ENCODE data around the gene BPIFB3. TPM values are rescaled to one million over a fixed set of nuclear protein-coding genes. Genes with fewer than 3 reads are reported as not detected.

BPIFB3 gene
- total RNA-seq, 4 donors from 2014 or later: not detected

DNA sequence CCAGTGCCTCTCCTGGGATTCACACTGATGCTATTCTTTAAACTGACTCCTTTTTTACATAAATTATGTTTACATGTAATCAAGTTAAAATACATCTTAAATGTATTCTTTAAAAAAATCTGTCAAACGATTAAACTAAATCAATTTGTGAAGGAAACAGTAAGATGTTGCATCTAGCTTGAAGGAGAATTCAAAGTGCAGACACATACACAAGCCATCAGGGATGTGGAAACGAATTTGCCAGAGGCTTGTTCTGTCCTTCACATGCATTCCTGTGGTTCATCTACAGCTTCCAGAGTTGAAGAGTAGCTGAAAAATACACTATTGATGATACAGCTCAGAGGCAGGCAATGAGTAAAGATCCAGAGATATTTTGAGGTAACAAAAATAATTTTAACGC, 7.3 kb upstream of the BPIFB3 start:
- H3K27me3 ChIP-seq: no peaks in the 10 kb centered on the region
- intact Hi-C loops (cut with DNase I): loop anchor here (10.0 kb wide), 1 partner anchor 78 kb away; no protein-coding TSS in a partner anchor

DNA sequence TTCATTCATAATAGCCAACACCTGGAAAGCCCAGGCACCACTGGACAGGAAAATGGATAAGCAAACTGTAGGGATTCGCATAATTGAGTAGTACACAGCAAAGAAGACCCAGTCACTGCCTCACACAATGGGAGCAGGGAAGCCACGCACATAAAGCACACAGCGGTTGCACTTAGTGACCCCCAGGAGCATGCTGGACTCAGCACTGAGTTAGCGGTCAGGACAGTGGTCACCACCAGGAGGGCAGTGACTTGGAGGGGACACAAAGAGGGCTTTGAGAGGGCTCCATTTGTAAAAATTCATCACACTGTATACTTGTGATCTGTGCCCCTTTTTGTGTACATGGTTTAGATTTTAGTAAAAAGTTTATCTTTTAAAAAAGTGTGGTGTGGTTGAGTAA, 2.4 kb upstream of the BPIFB3 start:
- H3K4me1 ChIP-seq: no peaks in the 10 kb centered on the region
- TF ChIP-seq POLR2A (IDR thresholded peaks at IDR 0.05): no peak
- TF ChIP-seq, protein P1, sequence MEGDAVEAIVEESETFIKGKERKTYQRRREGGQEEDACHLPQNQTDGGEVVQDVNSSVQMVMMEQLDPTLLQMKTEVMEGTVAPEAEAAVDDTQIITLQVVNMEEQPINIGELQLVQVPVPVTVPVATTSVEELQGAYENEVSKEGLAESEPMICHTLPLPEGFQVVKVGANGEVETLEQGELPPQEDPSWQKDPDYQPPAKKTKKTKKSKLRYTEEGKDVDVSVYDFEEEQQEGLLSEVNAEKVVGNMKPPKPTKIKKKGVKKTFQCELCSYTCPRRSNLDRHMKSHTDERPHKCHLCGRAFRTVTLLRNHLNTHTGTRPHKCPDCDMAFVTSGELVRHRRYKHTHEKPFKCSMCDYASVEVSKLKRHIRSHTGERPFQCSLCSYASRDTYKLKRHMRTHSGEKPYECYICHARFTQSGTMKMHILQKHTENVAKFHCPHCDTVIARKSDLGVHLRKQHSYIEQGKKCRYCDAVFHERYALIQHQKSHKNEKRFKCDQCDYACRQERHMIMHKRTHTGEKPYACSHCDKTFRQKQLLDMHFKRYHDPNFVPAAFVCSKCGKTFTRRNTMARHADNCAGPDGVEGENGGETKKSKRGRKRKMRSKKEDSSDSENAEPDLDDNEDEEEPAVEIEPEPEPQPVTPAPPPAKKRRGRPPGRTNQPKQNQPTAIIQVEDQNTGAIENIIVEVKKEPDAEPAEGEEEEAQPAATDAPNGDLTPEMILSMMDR (IDR thresholded peaks at IDR 0.05): no peak
- no peaks in the 10 kb centered on the region for H3K36me3 ChIP-seq
- H3K4me3 ChIP-seq (replicated peaks in 1 of 3): no peak overlapping the region
- no peaks in the 10 kb centered on the region for H3K9me3 ChIP-seq
- intact Hi-C loops (cut with DNase I): no loop called here
- WGBS, 2 donors: 68 to 69% methylated on average over 4 of the region's 4 CpGs
- no peak overlapping the region for H3K27ac ChIP-seq
- no peak for DNase-seq
- H3K27me3 ChIP-seq: no peaks in the 10 kb centered on the region

More for the DNA sequence above, 7.3 kb upstream of the BPIFB3 start:
- Histone ChIP-seq H3K36me3 (no peaks in the 10 kb centered on the region), H3K4me3 (replicated peaks in 1 of 3) (no peak overlapping the region), H3K4me1 (no peaks in the 10 kb centered on the region), H3K27ac (no peak overlapping the region), H3K9me3 (no peaks in the 10 kb centered on the region)
- 83 to 87% methylated on average over 3 of the region's 3 CpGs for WGBS, 2 donors
- no peak for DNase-seq
- TF ChIP-seq, protein P1 (IDR thresholded peaks at IDR 0.05): no peak
- no peak for TF ChIP-seq POLR2A (IDR thresholded peaks at IDR 0.05)

DNA sequence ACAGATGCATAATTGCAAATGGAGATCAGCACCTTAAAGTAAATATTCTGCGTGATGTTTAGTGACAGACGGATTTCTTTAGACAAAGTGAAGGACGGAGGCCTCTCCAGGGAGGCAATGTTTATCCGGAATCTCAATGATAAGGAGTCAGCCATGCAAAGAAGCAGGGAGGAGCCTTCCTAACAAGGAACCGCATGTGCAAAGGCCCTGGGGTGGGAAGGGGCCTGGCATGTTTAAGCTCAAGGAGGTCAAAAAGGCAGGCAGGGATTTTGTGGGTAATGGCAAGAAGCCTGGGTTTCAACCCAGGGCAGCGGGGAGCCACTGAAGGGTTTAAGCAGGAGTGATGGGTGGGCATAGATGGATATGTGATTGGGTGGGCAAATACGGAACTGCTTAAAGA, 678 bp downstream of the BPIFB3 start:
- Histone ChIP-seq H3K36me3 (no peaks in the 10 kb centered on the region), H3K27me3 (no peaks in the 10 kb centered on the region), H3K4me1 (no peaks in the 10 kb centered on the region), H3K27ac (no peak overlapping the region), H3K4me3 (replicated peaks in 1 of 3) (no peak overlapping the region), H3K9me3 (no peaks in the 10 kb centered on the region)
- no peak for DNase-seq
- TF ChIP-seq POLR2A (IDR thresholded peaks at IDR 0.05): no peak
- TF ChIP-seq, protein P1 (IDR thresholded peaks at IDR 0.05): no peak
- WGBS, 2 donors: 91 to 92% methylated on average over 7 of the region's 7 CpGs
- intact Hi-C loops (cut with DNase I): no loop called here

DNA sequence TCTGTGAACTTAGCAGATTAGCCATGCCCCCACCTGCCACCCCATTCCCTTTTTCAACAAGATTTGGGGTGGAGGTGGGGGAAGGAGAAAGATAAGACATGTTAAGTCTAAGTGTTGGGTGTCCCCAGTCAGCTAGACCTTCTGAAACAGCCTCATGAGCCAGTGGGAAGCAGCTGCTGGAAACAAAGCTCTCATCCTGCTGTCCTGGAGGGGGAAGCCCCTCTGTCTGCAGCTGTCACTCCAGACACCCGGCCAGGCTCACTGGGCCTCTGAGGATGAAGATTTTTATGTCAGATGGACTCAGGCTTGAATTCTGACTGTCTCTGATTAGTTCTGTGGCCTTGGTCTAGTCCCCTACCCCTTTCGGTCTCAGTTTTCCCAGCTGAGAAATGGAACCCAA, 1.1 kb downstream of the BPIFB3 start:
- Histone ChIP-seq H3K27ac (no peak overlapping the region), H3K36me3 (no peaks in the 10 kb centered on the region), H3K9me3 (no peaks in the 10 kb centered on the region), H3K4me3 (replicated peaks in 1 of 3) (no peak overlapping the region), H3K4me1 (no peaks in the 10 kb centered on the region), H3K27me3 (no peaks in the 10 kb centered on the region)
- DNase-seq: no peak
- WGBS, 2 donors: 76 to 88% methylated on average over 2 of the region's 2 CpGs
- intact Hi-C loops (cut with DNase I): no loop called here
- TF ChIP-seq POLR2A (IDR thresholded peaks at IDR 0.05): no peak
- TF ChIP-seq, protein P1 (IDR thresholded peaks at IDR 0.05): no peak

DNA sequence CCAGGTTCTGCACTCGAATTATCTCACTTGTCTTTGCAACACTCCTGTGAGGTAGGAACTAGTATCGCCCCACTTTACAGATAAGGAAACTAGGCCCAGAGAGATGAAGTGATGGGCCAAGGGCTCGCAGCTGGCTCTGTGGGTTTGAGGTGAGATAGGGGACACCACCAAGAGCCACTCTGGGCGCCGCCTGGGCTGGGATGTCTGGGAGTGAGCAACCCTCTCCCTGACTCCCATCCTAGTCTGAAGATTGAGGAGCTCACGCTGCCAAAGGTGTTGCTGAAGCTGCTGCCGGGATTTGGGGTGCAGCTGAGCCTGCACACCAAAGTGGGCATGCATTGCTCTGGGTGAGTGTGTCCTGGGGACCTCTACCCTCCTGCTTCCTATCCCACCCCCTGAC, 5.4 kb downstream of the BPIFB3 start:
- Histone ChIP-seq H3K36me3 (no peaks in the 10 kb centered on the region), H3K4me1 (peaks cover 12 to 19% of the 10 kb centered on the region in 2 donors), H3K27ac (no peak overlapping the region), H3K27me3 (no peaks in the 10 kb centered on the region), H3K4me3 (replicated peaks in 1 of 3) (no peak overlapping the region), H3K9me3 (no peaks in the 10 kb centered on the region)
- DNase-seq: no peak
- WGBS, 2 donors: 69 to 84% methylated on average over 6 to 7 of the region's 7 CpGs
- intact Hi-C loops (cut with DNase I): no loop called here
- TF ChIP-seq POLR2A (IDR thresholded peaks at IDR 0.05): no peak
- TF ChIP-seq, protein P1 (IDR thresholded peaks at IDR 0.05): no peak

Measured in thyroid gland (tissue), 4 donors.